GM13976 (cell line): ENCODE data around the gene CNTNAP2.

ENCODE experiments used
- DNase-seq: peaks from one replicate; pipeline ENCODE4 v3.0.0; 2012; ENCODE audit warnings: low spot score
- in situ Hi-C: fragments of 300-500 bp; cut with MboI; formaldehyde crosslinking; loops from one replicate; pipeline ENCODE4 v1.12.0; 2022; ENCODE audit warnings: low sequenced_read_pairs, mixed read lengths, inconsistent platforms; ENCODE audit not compliant: unreplicated experiment
- TF ChIP-seq, protein P1 (sequence below): IDR thresholded peaks from 2 replicates; pipeline ENCODE4 v1.5.1; 2012; ENCODE audit warnings: borderline replicate concordance, mild to moderate bottlenecking; ENCODE audit not compliant: insufficient read depth; ENCODE audit errors: extremely low read depth, missing control alignments, control extremely low read depth

CNTNAP2 gene

GRCh38 chr7:148223160-148223559 is 2106.6 kb downstream of the CNTNAP2 start:
- no peak for DNase-seq
- TF ChIP-seq, protein P1, sequence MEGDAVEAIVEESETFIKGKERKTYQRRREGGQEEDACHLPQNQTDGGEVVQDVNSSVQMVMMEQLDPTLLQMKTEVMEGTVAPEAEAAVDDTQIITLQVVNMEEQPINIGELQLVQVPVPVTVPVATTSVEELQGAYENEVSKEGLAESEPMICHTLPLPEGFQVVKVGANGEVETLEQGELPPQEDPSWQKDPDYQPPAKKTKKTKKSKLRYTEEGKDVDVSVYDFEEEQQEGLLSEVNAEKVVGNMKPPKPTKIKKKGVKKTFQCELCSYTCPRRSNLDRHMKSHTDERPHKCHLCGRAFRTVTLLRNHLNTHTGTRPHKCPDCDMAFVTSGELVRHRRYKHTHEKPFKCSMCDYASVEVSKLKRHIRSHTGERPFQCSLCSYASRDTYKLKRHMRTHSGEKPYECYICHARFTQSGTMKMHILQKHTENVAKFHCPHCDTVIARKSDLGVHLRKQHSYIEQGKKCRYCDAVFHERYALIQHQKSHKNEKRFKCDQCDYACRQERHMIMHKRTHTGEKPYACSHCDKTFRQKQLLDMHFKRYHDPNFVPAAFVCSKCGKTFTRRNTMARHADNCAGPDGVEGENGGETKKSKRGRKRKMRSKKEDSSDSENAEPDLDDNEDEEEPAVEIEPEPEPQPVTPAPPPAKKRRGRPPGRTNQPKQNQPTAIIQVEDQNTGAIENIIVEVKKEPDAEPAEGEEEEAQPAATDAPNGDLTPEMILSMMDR = no peak
- in situ Hi-C loops = no loop called here

DNA sequence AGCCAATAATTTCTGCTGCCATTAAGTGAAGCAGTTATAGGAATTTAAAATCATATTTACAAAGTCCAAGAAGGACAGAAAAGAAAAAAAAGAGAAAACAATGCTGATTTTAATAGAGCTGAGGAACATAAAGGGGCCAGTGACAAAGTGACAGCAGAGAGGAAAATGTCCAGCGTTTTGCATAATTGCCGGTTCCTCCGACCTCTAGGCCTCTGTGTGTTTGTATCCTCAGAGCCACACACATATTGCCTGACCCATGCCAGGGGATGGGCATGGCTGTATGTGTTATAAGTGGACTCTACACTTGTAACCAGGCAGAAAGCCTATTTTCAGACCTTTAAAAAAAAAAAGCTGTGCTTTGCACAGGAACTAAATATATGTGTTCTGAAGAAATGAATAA is 2107.1 kb downstream of the CNTNAP2 start:
- in situ Hi-C loops = no loop called here
- no peak for DNase-seq
- TF ChIP-seq, protein P1 = no peak

DNA sequence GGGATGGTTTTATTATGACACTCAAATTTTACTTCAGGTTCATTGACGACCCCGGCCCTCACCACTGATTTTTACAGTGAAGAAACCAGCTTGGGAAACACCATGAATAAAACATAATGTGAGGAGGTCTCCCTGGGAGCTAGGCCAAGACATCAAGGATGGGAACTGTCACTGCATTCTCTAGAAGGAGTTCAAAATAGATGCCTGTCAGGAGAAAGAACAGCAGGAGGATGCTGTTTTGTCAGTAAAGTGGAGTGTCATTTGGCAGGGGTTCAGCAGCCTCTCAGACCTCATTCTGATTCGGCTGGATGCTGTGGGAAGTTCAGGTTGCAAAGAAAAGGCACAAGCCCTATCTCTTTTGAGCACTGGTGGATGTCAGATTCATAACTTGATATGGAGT is 2113.7 kb downstream of the CNTNAP2 start:
- DNase-seq = no peak
- TF ChIP-seq, protein P1 = no peak
- in situ Hi-C loops = no loop called here

GRCh38 chr7:148230883-148231282 is 2114.3 kb downstream of the CNTNAP2 start:
- TF ChIP-seq, protein P1 = no peak
- in situ Hi-C loops = no loop called here
- no peak for DNase-seq

DNA sequence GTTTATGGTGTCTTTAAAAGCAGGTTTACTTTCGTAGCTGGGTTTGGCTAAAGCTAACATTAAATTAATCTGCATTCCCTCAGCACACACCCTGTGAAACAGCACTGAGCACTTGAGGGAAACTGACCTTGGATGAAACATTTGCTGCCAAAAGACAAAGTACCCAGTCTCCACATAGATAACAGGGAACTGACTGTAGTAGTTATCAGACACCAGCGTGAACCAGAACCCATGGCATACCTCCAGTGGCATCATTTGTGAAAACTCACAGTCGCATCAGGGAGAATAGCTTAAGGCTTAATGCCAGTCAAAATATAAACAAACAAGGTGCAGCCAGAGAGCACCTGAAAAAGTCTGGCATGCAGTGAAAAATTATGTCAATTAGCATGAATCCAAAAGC is 2116.2 kb downstream of the CNTNAP2 start:
- in situ Hi-C loops = no loop called here
- TF ChIP-seq, protein P1 = no peak

GRCh38 chr7:148234715-148235114 is 2118.1 kb downstream of the CNTNAP2 start:
- no peak for DNase-seq
- in situ Hi-C loops = no loop called here
- TF ChIP-seq, protein P1 = no peak

More for the DNA sequence above, 2116.2 kb downstream of the CNTNAP2 start:
- no peak for DNase-seq

DNA sequence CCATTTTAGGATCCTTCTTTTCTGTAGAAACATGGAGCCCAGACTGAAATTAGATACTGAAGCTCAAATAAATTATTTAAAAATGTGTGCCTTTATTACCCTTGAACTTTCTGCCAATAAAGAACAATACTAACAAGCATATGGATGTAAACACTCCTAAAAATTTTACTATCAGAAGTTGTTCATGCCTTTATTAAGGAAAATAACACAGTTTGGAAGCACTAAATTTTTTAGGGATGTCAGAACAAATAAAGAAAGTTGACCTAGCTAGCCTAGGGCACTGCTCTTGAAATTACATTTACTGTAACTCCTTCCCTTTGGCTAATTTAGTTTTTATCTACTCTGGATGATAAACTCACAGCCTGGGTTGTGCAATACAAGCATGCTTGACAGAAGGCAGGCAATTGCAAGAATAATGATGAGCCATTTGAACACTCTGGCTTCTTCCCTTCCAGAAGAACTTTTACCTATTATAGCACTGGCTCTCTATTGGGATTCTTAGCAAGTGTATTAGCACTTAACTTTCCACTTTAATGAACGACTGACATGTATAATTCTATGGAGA is 2122.2 kb downstream of the CNTNAP2 start:
- DNase-seq = no peak
- in situ Hi-C loops = no loop called here
- TF ChIP-seq, protein P1 = no peak
